HG02642 (cell line): ENCODE data around the gene AJAP1.

Experiments
- ATAC-seq: cut with Tn5 transposase; IDR thresholded peaks from one replicate; pipeline ENCODE4 v1.9.1; 2021; ENCODE audit warnings: mild to moderate bottlenecking; ENCODE audit not compliant: unreplicated experiment, poor library complexity

The AJAP1 gene

DNA sequence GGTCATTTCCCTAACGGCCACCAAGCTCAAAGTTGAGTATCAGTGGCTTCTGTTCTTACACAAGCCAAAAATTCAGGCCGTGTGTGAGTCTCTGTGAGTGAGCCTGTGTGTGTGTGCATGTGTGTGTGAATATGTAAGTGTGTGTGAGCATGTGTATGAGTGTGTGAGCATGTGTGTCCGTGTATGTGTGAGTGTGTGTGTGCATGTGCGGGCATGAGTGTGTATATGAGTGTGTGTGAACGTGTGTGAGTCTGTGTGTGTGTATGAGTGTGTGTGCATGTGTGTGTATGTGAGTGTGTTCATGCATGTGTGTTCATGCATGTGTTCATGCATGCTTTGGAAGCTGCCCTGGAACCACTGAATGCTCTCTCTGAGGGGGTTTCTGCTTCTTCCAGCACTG lies 105.7 kb downstream of the AJAP1 start:
- ATAC-seq = no peak

GRCh38 chr1:4761324-4761723 lies 106.9 kb downstream of the AJAP1 start:
- no peak for ATAC-seq

DNA sequence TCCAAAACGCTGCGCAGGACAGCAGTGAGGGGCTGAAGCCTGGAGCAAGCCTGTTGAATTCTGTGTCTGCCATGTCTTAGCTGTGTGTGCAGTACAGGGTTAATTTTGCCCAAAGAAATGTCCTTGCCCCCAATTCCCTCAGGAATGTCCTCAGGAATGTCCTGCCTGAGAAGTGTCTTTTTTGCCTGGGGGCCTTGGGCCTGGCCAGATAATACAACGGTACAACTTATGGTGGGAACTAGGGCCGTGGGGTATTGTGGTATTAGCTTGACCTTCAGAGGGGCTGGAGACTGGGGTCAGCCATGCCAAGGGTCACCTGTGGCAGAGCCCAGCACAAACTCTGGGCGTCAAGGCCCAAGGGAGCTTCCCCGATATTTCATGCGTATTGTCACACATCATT lies 107.7 kb downstream of the AJAP1 start:
- ATAC-seq = no peak

- no peak for ATAC-seq
These were observed 112.9 kb downstream of the AJAP1 start for GRCh38 chr1:4767308-4767707.

DNA sequence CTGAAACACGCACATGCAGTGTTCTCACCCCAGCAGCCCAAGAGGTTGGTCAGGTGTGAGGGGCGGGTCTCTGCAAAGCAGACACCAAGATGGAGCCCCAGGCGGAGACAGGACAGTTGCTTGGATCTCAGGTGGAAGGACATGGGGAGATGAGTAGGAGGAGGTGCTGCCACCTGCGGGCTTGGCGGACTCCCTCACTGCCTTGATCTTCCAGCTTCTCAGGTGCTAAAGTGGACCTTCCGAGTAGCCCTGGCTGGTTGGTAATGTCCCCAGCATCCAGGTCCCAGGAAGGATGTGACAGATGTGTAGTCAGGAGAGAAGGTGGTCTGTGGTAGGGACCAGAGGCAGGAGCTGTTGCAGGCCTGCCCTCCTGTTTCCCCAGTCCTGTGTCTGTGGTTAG lies 114.1 kb downstream of the AJAP1 start:
- no peak for ATAC-seq

- no peak for ATAC-seq
These were observed 115.3 kb downstream of the AJAP1 start for GRCh38 chr1:4769516-4770280.

DNA sequence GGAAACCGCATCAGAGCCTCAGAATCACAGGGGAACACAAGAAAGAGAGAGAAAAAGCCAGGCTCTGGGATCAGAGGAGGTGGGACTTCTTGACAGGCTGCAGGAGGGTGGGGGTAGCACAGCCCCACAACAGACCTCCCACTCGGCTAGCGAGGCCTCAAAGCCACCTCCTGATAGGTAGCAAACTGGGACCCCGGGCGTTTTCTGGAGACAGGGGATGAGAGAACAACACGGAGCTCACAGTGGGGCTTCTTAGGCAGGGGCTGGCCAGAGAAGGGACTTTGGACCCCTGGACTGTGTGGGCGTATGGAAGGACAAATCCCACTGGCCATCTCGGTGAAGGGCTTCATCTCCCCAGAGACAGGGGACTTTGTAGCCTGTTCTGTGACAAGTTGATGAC lies 116.3 kb downstream of the AJAP1 start:
- no peak for ATAC-seq

- no peak for ATAC-seq
These were observed 116.9 kb downstream of the AJAP1 start for GRCh38 chr1:4771267-4771666.

DNA sequence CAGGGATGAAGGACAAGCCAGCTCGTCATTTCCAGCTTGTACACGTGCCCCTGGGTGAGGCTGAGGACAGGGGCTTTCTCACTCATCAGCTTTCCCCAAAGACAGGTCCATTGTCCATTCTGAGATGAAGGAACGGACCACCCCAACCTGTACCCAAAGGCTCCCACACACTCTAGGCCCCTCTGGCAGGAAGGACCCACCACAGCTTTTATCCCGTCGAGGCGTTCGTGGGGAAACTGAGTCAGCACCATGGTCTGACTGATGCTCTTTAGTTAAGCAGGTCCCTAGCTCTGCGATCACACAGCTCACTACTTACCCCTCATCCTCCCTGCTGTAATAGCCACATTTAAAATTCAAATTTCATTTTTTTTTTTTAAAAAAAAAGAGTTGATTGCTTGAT lies 117.3 kb downstream of the AJAP1 start:
- ATAC-seq = no peak

DNA sequence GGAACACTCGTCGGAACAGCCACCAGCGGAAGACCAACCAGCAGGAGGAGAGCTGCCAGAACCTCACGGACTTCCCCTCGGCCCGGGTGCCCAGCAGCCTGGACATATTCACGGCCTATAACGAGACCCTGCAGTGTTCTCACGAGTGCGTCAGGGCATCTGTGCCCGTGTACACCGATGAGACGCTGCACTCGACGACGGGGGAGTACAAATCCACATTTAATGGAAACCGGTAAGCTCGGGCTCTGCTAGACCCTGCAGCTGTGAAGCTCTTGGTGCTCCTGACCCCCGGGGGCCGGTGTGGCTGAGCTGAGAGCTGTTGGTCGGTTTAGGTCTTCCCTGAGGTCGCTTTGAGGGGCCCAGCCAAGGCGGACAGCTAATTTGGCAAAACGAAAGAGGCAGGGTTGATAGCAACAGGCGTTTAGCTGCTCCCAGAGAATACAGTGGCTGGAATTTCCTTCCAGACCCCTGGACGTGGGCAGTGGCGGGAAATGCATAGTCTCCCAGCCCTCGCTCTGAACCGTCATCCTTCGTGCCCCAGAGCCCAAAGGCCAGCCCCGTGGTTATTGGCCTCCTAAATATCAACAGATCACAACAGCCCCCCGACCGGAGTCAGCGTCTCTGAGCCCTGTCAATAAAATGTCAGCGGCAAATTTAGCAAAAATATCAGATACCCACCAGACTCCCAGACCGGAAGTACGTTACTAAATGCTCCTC lies 118.0 kb downstream of the AJAP1 start:
- no peak for ATAC-seq

DNA sequence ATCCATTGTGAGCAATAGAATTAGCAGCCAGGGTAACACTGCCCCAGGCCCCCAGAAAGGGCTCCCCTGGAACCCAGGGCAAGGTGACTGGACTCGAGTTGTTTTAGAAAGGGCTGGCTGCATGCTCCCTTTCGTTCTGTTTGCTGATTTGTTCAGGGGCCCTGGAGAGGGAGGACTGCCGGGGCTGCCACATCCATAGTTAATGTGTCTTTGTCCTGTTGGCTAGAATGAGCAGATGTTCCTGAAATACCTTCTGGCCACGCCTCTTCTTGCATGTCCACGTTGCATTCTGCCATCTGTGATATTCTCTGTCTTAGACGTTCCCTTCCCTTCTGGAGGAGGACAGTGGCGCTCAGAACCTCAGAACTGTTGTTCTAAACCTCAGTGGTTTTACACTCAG lies 118.8 kb downstream of the AJAP1 start:
- no peak for ATAC-seq

GRCh38 chr1:4775506-4775905 lies 121.1 kb downstream of the AJAP1 start:
- ATAC-seq = no peak

DNA sequence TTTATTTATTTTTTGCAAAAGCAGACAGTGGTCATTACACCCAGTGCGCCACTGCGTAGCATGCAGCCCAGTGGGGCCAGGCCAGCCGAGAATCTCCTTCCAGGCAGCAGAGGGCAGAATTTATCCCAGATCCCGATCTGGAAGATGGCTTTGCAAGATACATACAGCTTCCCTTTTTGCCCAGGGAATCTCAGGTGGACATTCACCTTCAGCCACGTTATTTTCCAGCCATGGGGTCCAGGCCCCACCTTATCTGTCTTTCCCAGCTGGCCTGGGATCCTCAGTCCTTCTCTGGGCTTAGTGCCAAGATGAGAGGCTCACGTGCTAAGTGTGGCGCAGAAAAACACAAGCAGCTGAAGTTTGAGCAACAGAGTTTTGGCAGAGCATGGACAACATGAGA lies 123.6 kb downstream of the AJAP1 start:
- ATAC-seq = no peak

- ATAC-seq = no peak
These were observed 127.2 kb downstream of the AJAP1 start for GRCh38 chr1:4781646-4782045.

GRCh38 chr1:4784761-4785160 lies 130.4 kb downstream of the AJAP1 start:
- no peak for ATAC-seq

GRCh38 chr1:4786055-4786454 lies 131.6 kb downstream of the AJAP1 start:
- no peak for ATAC-seq

- ATAC-seq = no peak
These were observed 133.1 kb downstream of the AJAP1 start for GRCh38 chr1:4787551-4787950.

GRCh38 chr1:4792565-4792964 lies 138.2 kb downstream of the AJAP1 start:
- ATAC-seq = no peak

- ATAC-seq = no peak
These were observed 139.8 kb downstream of the AJAP1 start for GRCh38 chr1:4794020-4794780.

GRCh38 chr1:4796161-4797015 lies 142.0 kb downstream of the AJAP1 start:
- ATAC-seq = peak; percentile 74
